GM23248 (cell line): Measurements from ENCODE around the gene SNAPIN. TPM values are rescaled to one million over a fixed set of nuclear protein-coding genes. Genes with fewer than 3 reads are reported as not detected.

Experiments
- DNase-seq: peaks from one replicate; pipeline ENCODE4 v3.0.0-alpha.2; 2015
- H2AFZ ChIP-seq: fragments of 200-600 bp; sonication (generic); 2 replicates; pipeline ENCODE4 v1.6.1; 2016; ENCODE audit warnings: antibody characterized with exemption
- H3F3A ChIP-seq: fragments of 200-600 bp; sonication (generic); 2 replicates; pipeline ENCODE4 v1.6.1; 2016; ENCODE audit warnings: mild to moderate bottlenecking, antibody characterized with exemption, mixed run types; ENCODE audit not compliant: insufficient read depth
- H3K27ac ChIP-seq: fragments of 200-600 bp; sonication (generic); 2 replicates; pipeline ENCODE4 v1.5.1; 2016; ENCODE audit warnings: mild to moderate bottlenecking
- H3K27me3 ChIP-seq: fragments of 200-600 bp; sonication (generic); replicated peaks from 2 replicates; pipeline ENCODE4 v1.6.1; 2016; ENCODE audit warnings: mild to moderate bottlenecking; ENCODE audit not compliant: insufficient read depth
- H3K36me3 ChIP-seq: fragments of 200-600 bp; sonication (generic); 2 replicates; pipeline ENCODE4 v1.6.1; 2016; ENCODE audit warnings: low read depth, mild to moderate bottlenecking
- H3K4me1 ChIP-seq: fragments of 200-600 bp; sonication (generic); 2 replicates; pipeline ENCODE4 v1.6.1; 2016; ENCODE audit warnings: mild to moderate bottlenecking; ENCODE audit not compliant: insufficient read depth
- H3K4me2 ChIP-seq: fragments of 200-600 bp; sonication (generic); one replicate; pipeline ENCODE4 v1.6.1; 2016; ENCODE audit warnings: mild to moderate bottlenecking; ENCODE audit not compliant: unreplicated experiment
- H3K4me3 ChIP-seq: fragments of 200-600 bp; sonication (generic); 2 replicates; pipeline ENCODE4 v1.5.1; 2016; ENCODE audit warnings: mild to moderate bottlenecking
- H3K79me2 ChIP-seq: fragments of 200-600 bp; sonication (generic); 2 replicates; pipeline ENCODE4 v1.6.1; 2016; ENCODE audit warnings: mild to moderate bottlenecking; ENCODE audit not compliant: insufficient read depth
- H3K9ac ChIP-seq: fragments of 200-600 bp; sonication (generic); 2 replicates; pipeline ENCODE4 v1.6.1; 2016; ENCODE audit warnings: mild to moderate bottlenecking
- H3K9me2 ChIP-seq: fragments of 200-600 bp; sonication (generic); 2 replicates; pipeline ENCODE4 v1.6.1; 2016; ENCODE audit warnings: mixed run types, mild to moderate bottlenecking, moderate library complexity; ENCODE audit not compliant: insufficient read depth
- H3K9me3 ChIP-seq: fragments of 200-600 bp; sonication (generic); one replicate; pipeline ENCODE4 v1.6.1; 2017; ENCODE audit warnings: low read depth
- H4K20me1 ChIP-seq: fragments of 200-600 bp; sonication (generic); 2 replicates; pipeline ENCODE4 v1.6.0; 2016; ENCODE audit not compliant: insufficient read depth
- EZH2 ChIP-seq: fragments of 200-600 bp; sonication (generic); IDR thresholded peaks from 2 replicates; pipeline ENCODE4 v1.6.1; 2018; ENCODE audit warnings: antibody characterized with exemption, mild to moderate bottlenecking; ENCODE audit not compliant: insufficient read depth, poor library complexity, severe bottlenecking
- EZH2phosphoT487 ChIP-seq: fragments of 200-600 bp; sonication (generic); IDR thresholded peaks from 2 replicates; pipeline ENCODE4 v1.6.1; 2018; ENCODE audit warnings: antibody characterized with exemption, moderate library complexity, mild to moderate bottlenecking, low read depth; ENCODE audit not compliant: insufficient read depth
- WGBS, 2 experiments: methylation state at CpG; one replicate each; pipeline ENCODE4 v1.1.6; 2015 to 2017; ENCODE audit warnings: low lambda C conversion rate in 2 of 2, low coverage in 1 of 2; ENCODE audit errors: missing lambda C conversion rate in 2 of 2; 5-methylcytosine and 5-hydroxymethylcytosine counted together
- in situ Hi-C: fragments of 300-500 bp; cut with MboI; formaldehyde crosslinking; loops from 2 replicates; pipeline ENCODE4 v1.15.0; 2020
- polyA plus RNA-seq: library from polyadenylated mRNA; unstranded; fragments of >200 nt; fragmentation: Nextera tagmentation; extraction: Ambion mirVana; gene quantifications from 2 replicates; pipeline ENCODE4 v1.2.1, GENCODE V29; 2016
- total RNA-seq: library from RNA; depleted of rRNA; stranded (reverse); fragments of >200 nt; shearing (Covaris generic); gene quantifications from 2 replicates; pipeline ENCODE4 v1.2.3, GENCODE V29; 2014

The SNAPIN gene
- total and polyA plus RNA-seq, 2 experiments from 2014 or later, result 70.5 to 82.1 TPM

DNA sequence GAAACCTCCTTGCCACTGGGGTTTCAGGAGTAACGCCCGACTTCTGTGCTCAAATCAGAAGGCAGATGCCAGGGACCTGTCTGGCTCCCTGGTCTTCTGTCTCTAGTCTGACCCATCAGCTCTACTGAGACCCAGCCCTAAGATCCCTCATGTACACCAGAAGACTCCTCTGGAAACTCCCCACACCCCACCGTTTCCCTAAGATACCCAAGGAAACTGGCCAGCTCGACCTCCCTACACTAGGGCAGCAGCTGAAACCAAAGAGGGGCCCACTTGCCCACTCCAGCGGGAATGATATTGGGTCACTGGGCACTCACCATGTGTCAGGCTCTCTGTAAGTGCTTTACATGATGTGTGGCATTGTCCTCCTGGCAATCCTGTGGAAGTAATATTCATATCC, 45.1 kb upstream of the SNAPIN start:
- TF ChIP-seq EZH2phosphoT487 (no peak), EZH2 (no peak)
- Histone ChIP-seq H3K4me1 (peaks cover 42% of the 10 kb centered on the region), H4K20me1 (no peaks in the 10 kb centered on the region), H2AFZ (peak overlapping the region; percentile 73), H3K4me3 (peak overlapping the region; percentile 96), H3K4me2 (peak overlapping the region; percentile 93), H3K27me3 (no peaks in the 10 kb centered on the region), H3K9ac (peak overlapping the region; percentile 97), H3K36me3 (0 out of 2 replicates have a peak, but pooled peaks cover under 1% of the 10 kb centered on the region), H3K27ac (peak overlapping the region; percentile 76), H3F3A (peaks cover 41% of the 10 kb centered on the region), H3K79me2 (peaks cover 48% of the 10 kb centered on the region), H3K9me3 (no peaks in the 10 kb centered on the region), H3K9me2 (no peaks in the 10 kb centered on the region)
- 78 to 86% methylated on average over 5 of the region's 5 CpGs for WGBS, 2 experiments
- DNase-seq, result no peak
- in situ Hi-C loops, result no loop called here

DNA sequence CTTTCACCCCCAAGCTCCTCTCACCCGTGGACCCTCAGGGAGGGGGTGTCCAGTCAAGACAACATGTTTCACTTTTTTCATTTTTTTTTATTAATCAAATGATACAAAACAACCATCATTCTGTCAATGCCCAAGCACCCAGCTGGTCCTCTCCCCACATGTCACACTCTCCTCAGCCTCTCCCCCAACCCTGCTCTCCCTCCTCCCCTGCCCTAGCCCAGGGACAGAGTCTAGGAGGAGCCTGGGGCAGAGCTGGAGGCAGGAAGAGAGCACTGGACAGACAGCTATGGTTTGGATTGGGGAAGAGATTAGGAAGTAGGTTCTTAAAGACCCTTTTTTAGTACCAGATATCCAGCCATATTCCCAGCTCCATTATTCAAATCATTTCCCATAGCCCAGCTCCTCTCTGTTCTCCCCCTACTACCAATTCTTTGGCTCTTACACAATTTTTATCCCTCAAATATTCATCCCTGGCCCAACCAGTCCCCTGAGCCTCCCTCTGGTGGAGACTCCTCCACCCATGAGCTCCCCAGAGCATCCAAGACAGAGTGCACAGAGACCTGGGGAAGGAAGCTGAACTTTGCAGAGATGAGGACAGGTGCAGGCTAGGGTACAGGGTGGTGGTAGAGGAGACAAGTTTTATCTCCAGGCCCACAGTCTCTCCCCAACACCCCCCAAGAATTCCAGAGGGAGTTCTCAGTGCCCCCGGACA, 44.2 kb upstream of the SNAPIN start:
- Histone ChIP-seq H3K4me2 (no peak overlapping the region), H3K4me3 (no peak overlapping the region), H4K20me1 (no peaks in the 10 kb centered on the region), H3K4me1 (peaks cover 35% of the 10 kb centered on the region), H3K9me2 (no peaks in the 10 kb centered on the region), H3K27ac (no peak overlapping the region), H3F3A (peaks cover 48% of the 10 kb centered on the region), H3K36me3 (0 out of 2 replicates have a peak, but pooled peaks cover 6% of the 10 kb centered on the region), H3K79me2 (peaks cover 41% of the 10 kb centered on the region), H3K9me3 (no peaks in the 10 kb centered on the region), H3K27me3 (no peaks in the 10 kb centered on the region), H3K9ac (no peak overlapping the region), H2AFZ (no peak overlapping the region)
- TF ChIP-seq EZH2phosphoT487 (no peak), EZH2 (no peak)
- 80 to 86% methylated on average over 1 to 2 of the region's 2 CpGs for WGBS, 2 experiments
- in situ Hi-C loops, result no loop called here
- peak; percentile 36 for DNase-seq

GRCh38 chr1:153614906-153615305, 43.6 kb upstream of the SNAPIN start:
- in situ Hi-C loops, result no loop called here
- H3K4me2 ChIP-seq, result no peak overlapping the region
- H3K4me1 ChIP-seq, result peaks cover 29% of the 10 kb centered on the region
- WGBS, 2 experiments, result 97 to 98% methylated on average over 6 to 7 of the region's 7 CpGs
- H3K9ac ChIP-seq, result no peak overlapping the region
- DNase-seq, result no peak
- peaks cover 35% of the 10 kb centered on the region for H3K79me2 ChIP-seq
- no peak overlapping the region for H3K4me3 ChIP-seq
- H3K9me2 ChIP-seq, result no peaks in the 10 kb centered on the region
- H3K27me3 ChIP-seq, result no peaks in the 10 kb centered on the region
- TF ChIP-seq EZH2 (no peak), EZH2phosphoT487 (no peak)
- peaks cover 9% of the 10 kb centered on the region for H3K36me3 ChIP-seq
- H4K20me1 ChIP-seq, result no peaks in the 10 kb centered on the region
- H3K9me3 ChIP-seq, result no peaks in the 10 kb centered on the region
- no peak overlapping the region for H2AFZ ChIP-seq
- peaks cover 48% of the 10 kb centered on the region for H3F3A ChIP-seq
- H3K27ac ChIP-seq, result no peak overlapping the region

DNA sequence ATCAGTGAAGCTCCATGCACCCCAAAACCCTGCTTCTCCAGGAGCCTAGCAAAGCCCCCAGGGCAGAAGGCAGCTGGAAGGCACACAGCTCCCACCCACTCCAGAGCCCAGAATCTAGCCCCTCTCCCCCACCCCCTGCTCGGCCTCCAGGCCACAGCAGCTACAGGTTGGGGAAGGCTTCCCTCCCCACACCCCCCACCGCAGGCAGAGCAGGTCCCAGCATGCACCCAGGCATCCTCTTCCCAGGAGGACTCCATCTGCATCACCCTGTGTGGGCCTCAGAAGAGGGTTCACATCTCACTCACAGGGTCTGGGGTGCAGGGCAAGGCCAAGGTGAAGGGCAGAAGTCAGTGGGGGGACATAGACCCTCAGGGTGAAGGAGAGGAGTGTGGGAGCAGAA, 43.1 kb upstream of the SNAPIN start:
- in situ Hi-C loops, result no loop called here
- no peak for TF ChIP-seq EZH2phosphoT487
- TF ChIP-seq EZH2, result no peak
- H3K9ac ChIP-seq, result no peak overlapping the region

More for the DNA sequence above, 43.1 kb upstream of the SNAPIN start:
- no peak for DNase-seq
- no peaks in the 10 kb centered on the region for H3K9me2 ChIP-seq
- peaks cover 30% of the 10 kb centered on the region for H3K79me2 ChIP-seq
- H3F3A ChIP-seq, result peaks cover 48% of the 10 kb centered on the region
- H4K20me1 ChIP-seq, result no peaks in the 10 kb centered on the region
- H3K4me3 ChIP-seq, result no peak overlapping the region
- no peak overlapping the region for H3K4me2 ChIP-seq
- H3K9me3 ChIP-seq, result no peaks in the 10 kb centered on the region
- 74 to 93% methylated on average over 2 of the region's 2 CpGs for WGBS, 2 experiments
- H2AFZ ChIP-seq, result no peak overlapping the region
- H3K27ac ChIP-seq, result no peak overlapping the region
- H3K27me3 ChIP-seq, result no peaks in the 10 kb centered on the region
- peaks cover 24% of the 10 kb centered on the region for H3K4me1 ChIP-seq
- H3K36me3 ChIP-seq, result peaks cover 14% of the 10 kb centered on the region
